Measurements from ENCODE around the gene HCK. TPM values are rescaled to one million over a fixed set of nuclear protein-coding genes. Genes with fewer than 3 reads are reported as not detected.

The HCK gene
- total and polyA plus RNA-seq, 9 of the 15 experiments (the other 6 are each of a cell fraction or from before 2014, with no cell fraction given), result 0.09 to 0.51 (median 0.27) TPM; not detected in 6

GRCh38 chr20:32070690-32071213 lies 18.7 kb downstream of the HCK start:
- in situ Hi-C loops (cut with MboI), result no loop called here
- TF ChIP-seq KLF13 (tag; IDR thresholded peaks at IDR 0.05; ENCODE audit: borderline replicate concordance, low read depth) (no peak), PCBP2 (IDR thresholded peaks at IDR 0.05; ENCODE audit: low read depth, low read length, poor library complexity, severe bottlenecking) (peak; percentile 34)

GRCh38 chr20:32071395-32072167 lies 19.5 kb downstream of the HCK start:
- DNase-seq (ENCODE audit: extremely low read depth in 1 of 4, low spot score in 3 of 4) (no peak), ATAC-seq (no peak; the same call in 2 of the 3 replicates), FAIRE-seq (no peak)
- no TSS peak for BruUV-seq (replicated peaks)
- in situ Hi-C loops (cut with MboI), result no loop called here
- Histone ChIP-seq H3K79me2 (ENCODE audit: control insufficient read depth, insufficient read depth, low read length) (no peaks in the 10 kb centered on the region), H3K9me3 (replicated peaks; ENCODE audit: control insufficient read depth, insufficient read depth, low read depth, low read length) (no peaks in the 10 kb centered on the region), H3K9ac (ENCODE audit: insufficient read depth in 1 of 2, low read depth in 2 of 2, low read length in 2 of 2) (peak overlapping the region in 1 of 2 experiments; percentile 52; a peak in 2 of 4 replicates), H3K4me2 (ENCODE audit: insufficient read depth, low read length) (no peak overlapping the region; the same call in 1 of the 2 replicates), H3K9me1 (ENCODE audit: control insufficient read depth, insufficient read depth, low read length) (no peaks in the 10 kb centered on the region), H3K27ac (ENCODE audit: extremely low read depth, low read depth, low read length) (no peak overlapping the region), H4K20me1 (replicated peaks; ENCODE audit: control insufficient read depth, insufficient read depth, low read length) (no peaks in the 10 kb centered on the region), H3K36me3 (ENCODE audit: control insufficient read depth, insufficient read depth, low read length) (no peaks in the 10 kb centered on the region), H3K4me3 (no peak overlapping the region), H2AFZ (ENCODE audit: low read depth, low read length) (no peak overlapping the region), H3K27me3 (ENCODE audit: control insufficient read depth in 2 of 2, insufficient read depth in 2 of 2, low read length in 2 of 2) (peaks cover 28 to 55% of the 10 kb centered on the region in 2 experiments; a peak in 4 of 5 replicates), H3K4me1 (replicated peaks in 1 of 2; ENCODE audit: control insufficient read depth in 2 of 2, insufficient read depth in 2 of 2, low read length in 2 of 2) (no peaks in the 10 kb centered on the region; a peak in 2 of 5 replicates)
- WGBS (ENCODE audit: insufficient coverage, low coverage, missing lambda C conversion rate), result 1% methylated on average over 17 of the region's 17 CpGs
- ChIA-PET CTCF (ENCODE audit: low intra/inter-chr PET ratio) (no interaction called here), POLR2A (interaction anchor here (0.6 kb wide), 1 partner anchor 15 kb away, joined by 3 read pairs; no protein-coding TSS in a partner anchor)
- intact Hi-C loops (cut with micrococcal nuclease), result no loop called here

More at GRCh38 chr20:32070690-32071213, 18.7 kb downstream of the HCK start:
- Histone ChIP-seq H3K27ac (ENCODE audit: extremely low read depth, low read depth, low read length) (no peak overlapping the region), H3K9me1 (ENCODE audit: control insufficient read depth, insufficient read depth, low read length) (no peaks in the 10 kb centered on the region), H3K4me3 (no peak overlapping the region), H3K4me1 (replicated peaks in 1 of 2; ENCODE audit: control insufficient read depth in 2 of 2, insufficient read depth in 2 of 2, low read length in 2 of 2) (no peaks in the 10 kb centered on the region; a peak in 2 of 5 replicates), H3K79me2 (ENCODE audit: control insufficient read depth, insufficient read depth, low read length) (no peaks in the 10 kb centered on the region), H3K27me3 (ENCODE audit: control insufficient read depth in 2 of 2, insufficient read depth in 2 of 2, low read length in 2 of 2) (peaks cover 23 to 49% of the 10 kb centered on the region in 2 experiments; a peak in 4 of 5 replicates), H2AFZ (ENCODE audit: low read depth, low read length) (no peak overlapping the region), H3K9me3 (replicated peaks; ENCODE audit: control insufficient read depth, insufficient read depth, low read depth, low read length) (no peaks in the 10 kb centered on the region), H3K36me3 (ENCODE audit: control insufficient read depth, insufficient read depth, low read length) (no peaks in the 10 kb centered on the region), H3K4me2 (ENCODE audit: insufficient read depth, low read length) (no peak overlapping the region), H4K20me1 (replicated peaks; ENCODE audit: control insufficient read depth, insufficient read depth, low read length) (no peaks in the 10 kb centered on the region), H3K9ac (ENCODE audit: insufficient read depth in 1 of 2, low read depth in 2 of 2, low read length in 2 of 2) (no peak overlapping the region)
- ATAC-seq (no peak), DNase-seq (ENCODE audit: extremely low read depth in 1 of 4, low spot score in 3 of 4) (no peak), FAIRE-seq (no peak)
- POLR2A ChIA-PET, result interaction anchor here (0.6 kb wide), 1 partner anchor 15 kb away, joined by 3 read pairs; no protein-coding TSS in a partner anchor
- 2% methylated on average over 4 of the region's 4 CpGs for WGBS (ENCODE audit: insufficient coverage, low coverage, missing lambda C conversion rate)
- CTCF ChIA-PET (ENCODE audit: low intra/inter-chr PET ratio), result no interaction called here
- no TSS peak for BruUV-seq (replicated peaks)
- intact Hi-C loops (cut with micrococcal nuclease), result no loop called here

All from K562 (cell line).